HEK293 (cell line): ENCODE measurements around the gene ZNF503.

ENCODE experiments used
- CTCF ChIA-PET: fragments of 350-600 bp; formaldehyde crosslinking; extraction: SDS; loops from one replicate; lab custom pipeline; 2021; ENCODE audit warnings: antibody characterized with exemption; lab: Yijun Ruan, JAX
- POLR2A ChIA-PET: fragments of 300-600 bp; formaldehyde crosslinking; extraction: SDS; loops from one replicate; lab custom pipeline; 2020; ENCODE audit warnings: antibody characterized with exemption, inconsistent platforms; lab: Yijun Ruan, JAX
- H3K27ac ChIP-seq: fragments of 200-500 bp; sonication (Bioruptor generic); 2 replicates; pipeline ENCODE4 v1.5.1; 2014; ENCODE audit warnings: low read depth, low read length, control low read depth, inconsistent platforms; ENCODE audit errors: extremely low read depth
- H3K36me3 ChIP-seq, 2 experiments: fragments of 200-500 bp in 1 of 2; sonication (Bioruptor generic) in 1 of 2; 1 replicate in 1 of 2; 2 replicates in 1 of 2; pipeline ENCODE4 v1.5.1; 2014 to 2017; ENCODE audit warnings: inconsistent platforms in 2 of 2, low read length in 2 of 2; ENCODE audit not compliant: control insufficient read depth in 2 of 2, insufficient read depth in 1 of 2
- H3K4me1 ChIP-seq: fragments of 200-500 bp; sonication (Bioruptor generic); 2 replicates; pipeline ENCODE4 v1.5.1; 2014; ENCODE audit warnings: mild to moderate bottlenecking, low read length, inconsistent platforms; ENCODE audit not compliant: control insufficient read depth, insufficient read depth
- H3K4me3 ChIP-seq: 2 replicates; pipeline ENCODE4 v1.5.1; 2011; ENCODE audit warnings: low read depth, mild to moderate bottlenecking, control low read depth, low read length, moderate library complexity
- H3K9me3 ChIP-seq: fragments of 200-500 bp; sonication (Bioruptor generic); 2 replicates; pipeline ENCODE4 v1.5.1; 2014; ENCODE audit warnings: low read depth, low read length, inconsistent platforms; ENCODE audit not compliant: control insufficient read depth, insufficient read depth
- EGR2 ChIP-seq: fragments of 450-650 bp; formaldehyde crosslinking; IDR thresholded peaks from 2 replicates; pipeline ENCODE4 v1.5.1; 2016; ENCODE audit warnings: low read depth, missing biosample characterization, missing genetic modification characterization
- GLIS1 ChIP-seq: fragments of 450-650 bp; formaldehyde crosslinking; IDR thresholded peaks from 2 replicates; pipeline ENCODE4 v1.5.1; 2016; ENCODE audit warnings: missing biosample characterization, missing genetic modification characterization
- KLF16 ChIP-seq: fragments of 450-650 bp; formaldehyde crosslinking; IDR thresholded peaks from 2 replicates; pipeline ENCODE4 v1.5.1; 2017; ENCODE audit warnings: missing biosample characterization, missing genetic modification characterization
- SP7 ChIP-seq: fragments of 450-650 bp; formaldehyde crosslinking; IDR thresholded peaks from 2 replicates; pipeline ENCODE4 v1.5.1; 2016; ENCODE audit warnings: missing biosample characterization, missing genetic modification characterization
- ZEB2 ChIP-seq: fragments of 450-650 bp; formaldehyde crosslinking; IDR thresholded peaks from 2 replicates; pipeline ENCODE4 v1.5.1; 2016; ENCODE audit warnings: missing biosample characterization, missing genetic modification characterization
- ZNF146 ChIP-seq: fragments of 450-650 bp; formaldehyde crosslinking; IDR thresholded peaks from 2 replicates; pipeline ENCODE4 v1.5.1; 2016; ENCODE audit warnings: missing biosample characterization, missing genetic modification characterization
- ZNF16 ChIP-seq: fragments of 450-650 bp; formaldehyde crosslinking; IDR thresholded peaks from 2 replicates; pipeline ENCODE4 v1.5.1; 2016; ENCODE audit warnings: low read depth, missing biosample characterization, missing genetic modification characterization
- ZNF2 ChIP-seq: fragments of 450-650 bp; formaldehyde crosslinking; IDR thresholded peaks from 2 replicates; pipeline ENCODE4 v1.5.1; 2016; ENCODE audit warnings: missing biosample characterization, missing genetic modification characterization
- ZNF366 ChIP-seq: fragments of 450-650 bp; formaldehyde crosslinking; conservative IDR thresholded peaks from 2 replicates; pipeline ENCODE4 v1.5.1; 2016; ENCODE audit warnings: missing biosample characterization, missing genetic modification characterization
- ZNF394 ChIP-seq: fragments of 450-650 bp; formaldehyde crosslinking; IDR thresholded peaks from 2 replicates; pipeline ENCODE4 v1.5.1; 2016; ENCODE audit warnings: missing biosample characterization, missing genetic modification characterization, mild to moderate bottlenecking, moderate library complexity, borderline replicate concordance
- ZNF530 ChIP-seq: fragments of 450-650 bp; formaldehyde crosslinking; IDR thresholded peaks from 2 replicates; pipeline ENCODE4 v1.5.1; 2016; ENCODE audit warnings: low read depth, missing biosample characterization, missing genetic modification characterization
- ZNF600 ChIP-seq: fragments of 450-650 bp; formaldehyde crosslinking; IDR thresholded peaks from 2 replicates; pipeline ENCODE4 v1.5.1; 2016; ENCODE audit warnings: missing biosample characterization, missing genetic modification characterization
- ZNF670 ChIP-seq: fragments of 450-650 bp; formaldehyde crosslinking; IDR thresholded peaks from 2 replicates; pipeline ENCODE4 v1.5.1; 2016; ENCODE audit warnings: missing biosample characterization, missing genetic modification characterization, low read depth
- TF ChIP-seq, protein P1 (sequence below): fragments of 450-650 bp; formaldehyde crosslinking; IDR thresholded peaks from 2 replicates; pipeline ENCODE4 v1.5.1; 2016; ENCODE audit warnings: missing biosample characterization, missing genetic modification characterization
- TF ChIP-seq, protein P2 (sequence below): fragments of 450-650 bp; formaldehyde crosslinking; IDR thresholded peaks from 2 replicates; pipeline ENCODE4 v1.5.1; 2016; ENCODE audit warnings: missing biosample characterization, missing genetic modification characterization, borderline replicate concordance
- TF ChIP-seq, protein P3 (sequence below): fragments of 450-650 bp; formaldehyde crosslinking; IDR thresholded peaks from 2 replicates; pipeline ENCODE4 v1.5.1; 2016; ENCODE audit warnings: missing biosample characterization, missing genetic modification characterization
- TF ChIP-seq, protein P4 (sequence below): fragments of 450-650 bp; formaldehyde crosslinking; IDR thresholded peaks from 2 replicates; pipeline ENCODE4 v1.5.1; 2017; ENCODE audit warnings: missing biosample characterization, missing genetic modification characterization
- TF ChIP-seq, protein P5 (sequence below): fragments of 450-650 bp; formaldehyde crosslinking; optimal IDR thresholded peaks from 2 replicates; pipeline ENCODE3; 2016; ENCODE audit warnings: missing biosample characterization, mild to moderate bottlenecking, missing genetic modification characterization

ZNF503 gene

DNA sequence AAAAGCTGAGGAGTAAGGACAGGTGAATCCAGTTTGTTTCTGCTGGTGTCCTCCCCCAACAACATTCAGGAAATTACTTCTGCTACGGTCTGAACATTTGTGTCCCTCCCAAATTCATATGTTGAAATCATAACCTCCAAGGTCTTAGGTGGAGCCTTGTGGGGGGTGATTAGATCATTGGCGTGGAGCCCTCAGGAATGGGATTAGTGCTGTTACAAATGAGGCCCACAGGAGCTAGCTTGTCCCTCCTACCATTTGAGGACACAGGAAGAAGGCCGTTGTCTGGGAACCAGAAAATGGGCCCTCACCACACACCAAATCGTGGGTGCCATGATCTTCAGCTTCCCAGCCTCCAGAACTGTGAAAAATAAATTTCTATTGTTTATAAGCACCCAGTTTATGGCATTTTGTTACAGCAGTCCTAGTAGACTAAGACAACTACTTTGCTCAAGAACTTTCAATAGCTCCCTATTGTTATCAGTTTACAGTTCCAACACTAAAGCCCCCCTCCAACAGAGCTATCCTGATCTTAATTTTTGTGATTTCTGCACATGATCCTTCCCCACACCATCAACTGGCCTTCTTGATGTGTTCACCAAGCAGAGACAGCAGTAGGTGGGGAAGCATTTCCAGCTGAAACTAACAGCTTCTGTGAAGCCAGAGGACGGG, 27.7 kb upstream of the ZNF503 start:
- peak overlapping the region; percentile 67 for H3K27ac ChIP-seq
- no peaks in the 10 kb centered on the region for H3K36me3 ChIP-seq
- ChIA-PET POLR2A (interaction anchor here (1.4 to 4.2 kb wide), 2 partner anchors 27 to 29 kb away, joined by 3 to 15 read pairs; partner anchors contain the start of gene ZNF503), CTCF (interaction anchor here (0.5 to 1.7 kb wide), 3 partner anchors 8 to 176 kb away, joined by 3 to 4 read pairs (median 3); no protein-coding TSS in a partner anchor)
- no peak overlapping the region for H3K4me3 ChIP-seq
- no peaks in the 10 kb centered on the region for H3K9me3 ChIP-seq
- peaks cover 24% of the 10 kb centered on the region; the same call in 1 of the 2 replicates for H3K4me1 ChIP-seq
- TF ChIP-seq ZNF670 (no peak), SP7 (tag by site-specific recombination) (peak; percentile 51), ZNF394 (tag by site-specific recombination) (peak; percentile 39; the same call in 1 of the 2 replicates), ZNF600 (tag by site-specific recombination) (0 out of 2 replicates have a peak, but pooled peaks have one; percentile 13), ZNF2 (tag by site-specific recombination) (no peak; the same call in 1 of the 2 replicates), KLF16 (tag by site-specific recombination) (no peak), ZEB2 (tag by site-specific recombination) (0 out of 2 replicates have a peak, but pooled peaks have one; percentile 9), ZNF530 (no peak), ZNF146 (tag by site-specific recombination) (no peak), EGR2 (tag by site-specific recombination) (no peak), GLIS1 (tag by site-specific recombination) (peak; percentile 95), ZNF366 (tag by site-specific recombination) (0 out of 2 replicates have a peak, but pooled peaks have one; percentile 13), ZNF16 (peak; percentile 91)
- TF ChIP-seq, protein P1, sequence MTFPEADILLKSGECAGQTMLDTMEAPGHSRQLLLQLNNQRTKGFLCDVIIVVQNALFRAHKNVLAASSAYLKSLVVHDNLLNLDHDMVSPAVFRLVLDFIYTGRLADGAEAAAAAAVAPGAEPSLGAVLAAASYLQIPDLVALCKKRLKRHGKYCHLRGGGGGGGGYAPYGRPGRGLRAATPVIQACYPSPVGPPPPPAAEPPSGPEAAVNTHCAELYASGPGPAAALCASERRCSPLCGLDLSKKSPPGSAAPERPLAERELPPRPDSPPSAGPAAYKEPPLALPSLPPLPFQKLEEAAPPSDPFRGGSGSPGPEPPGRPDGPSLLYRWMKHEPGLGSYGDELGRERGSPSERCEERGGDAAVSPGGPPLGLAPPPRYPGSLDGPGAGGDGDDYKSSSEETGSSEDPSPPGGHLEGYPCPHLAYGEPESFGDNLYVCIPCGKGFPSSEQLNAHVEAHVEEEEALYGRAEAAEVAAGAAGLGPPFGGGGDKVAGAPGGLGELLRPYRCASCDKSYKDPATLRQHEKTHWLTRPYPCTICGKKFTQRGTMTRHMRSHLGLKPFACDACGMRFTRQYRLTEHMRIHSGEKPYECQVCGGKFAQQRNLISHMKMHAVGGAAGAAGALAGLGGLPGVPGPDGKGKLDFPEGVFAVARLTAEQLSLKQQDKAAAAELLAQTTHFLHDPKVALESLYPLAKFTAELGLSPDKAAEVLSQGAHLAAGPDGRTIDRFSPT (tag by site-specific recombination) = no peak
- TF ChIP-seq, protein P2, sequence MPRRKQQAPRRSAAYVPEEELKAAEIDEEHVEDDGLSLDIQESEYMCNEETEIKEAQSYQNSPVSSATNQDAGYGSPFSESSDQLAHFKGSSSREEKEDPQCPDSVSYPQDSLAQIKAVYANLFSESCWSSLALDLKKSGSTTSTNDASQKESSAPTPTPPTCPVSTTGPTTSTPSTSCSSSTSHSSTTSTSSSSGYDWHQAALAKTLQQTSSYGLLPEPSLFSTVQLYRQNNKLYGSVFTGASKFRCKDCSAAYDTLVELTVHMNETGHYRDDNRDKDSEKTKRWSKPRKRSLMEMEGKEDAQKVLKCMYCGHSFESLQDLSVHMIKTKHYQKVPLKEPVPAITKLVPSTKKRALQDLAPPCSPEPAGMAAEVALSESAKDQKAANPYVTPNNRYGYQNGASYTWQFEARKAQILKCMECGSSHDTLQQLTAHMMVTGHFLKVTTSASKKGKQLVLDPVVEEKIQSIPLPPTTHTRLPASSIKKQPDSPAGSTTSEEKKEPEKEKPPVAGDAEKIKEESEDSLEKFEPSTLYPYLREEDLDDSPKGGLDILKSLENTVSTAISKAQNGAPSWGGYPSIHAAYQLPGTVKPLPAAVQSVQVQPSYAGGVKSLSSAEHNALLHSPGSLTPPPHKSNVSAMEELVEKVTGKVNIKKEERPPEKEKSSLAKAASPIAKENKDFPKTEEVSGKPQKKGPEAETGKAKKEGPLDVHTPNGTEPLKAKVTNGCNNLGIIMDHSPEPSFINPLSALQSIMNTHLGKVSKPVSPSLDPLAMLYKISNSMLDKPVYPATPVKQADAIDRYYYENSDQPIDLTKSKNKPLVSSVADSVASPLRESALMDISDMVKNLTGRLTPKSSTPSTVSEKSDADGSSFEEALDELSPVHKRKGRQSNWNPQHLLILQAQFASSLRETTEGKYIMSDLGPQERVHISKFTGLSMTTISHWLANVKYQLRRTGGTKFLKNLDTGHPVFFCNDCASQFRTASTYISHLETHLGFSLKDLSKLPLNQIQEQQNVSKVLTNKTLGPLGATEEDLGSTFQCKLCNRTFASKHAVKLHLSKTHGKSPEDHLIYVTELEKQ = no peak
- TF ChIP-seq, protein P3, sequence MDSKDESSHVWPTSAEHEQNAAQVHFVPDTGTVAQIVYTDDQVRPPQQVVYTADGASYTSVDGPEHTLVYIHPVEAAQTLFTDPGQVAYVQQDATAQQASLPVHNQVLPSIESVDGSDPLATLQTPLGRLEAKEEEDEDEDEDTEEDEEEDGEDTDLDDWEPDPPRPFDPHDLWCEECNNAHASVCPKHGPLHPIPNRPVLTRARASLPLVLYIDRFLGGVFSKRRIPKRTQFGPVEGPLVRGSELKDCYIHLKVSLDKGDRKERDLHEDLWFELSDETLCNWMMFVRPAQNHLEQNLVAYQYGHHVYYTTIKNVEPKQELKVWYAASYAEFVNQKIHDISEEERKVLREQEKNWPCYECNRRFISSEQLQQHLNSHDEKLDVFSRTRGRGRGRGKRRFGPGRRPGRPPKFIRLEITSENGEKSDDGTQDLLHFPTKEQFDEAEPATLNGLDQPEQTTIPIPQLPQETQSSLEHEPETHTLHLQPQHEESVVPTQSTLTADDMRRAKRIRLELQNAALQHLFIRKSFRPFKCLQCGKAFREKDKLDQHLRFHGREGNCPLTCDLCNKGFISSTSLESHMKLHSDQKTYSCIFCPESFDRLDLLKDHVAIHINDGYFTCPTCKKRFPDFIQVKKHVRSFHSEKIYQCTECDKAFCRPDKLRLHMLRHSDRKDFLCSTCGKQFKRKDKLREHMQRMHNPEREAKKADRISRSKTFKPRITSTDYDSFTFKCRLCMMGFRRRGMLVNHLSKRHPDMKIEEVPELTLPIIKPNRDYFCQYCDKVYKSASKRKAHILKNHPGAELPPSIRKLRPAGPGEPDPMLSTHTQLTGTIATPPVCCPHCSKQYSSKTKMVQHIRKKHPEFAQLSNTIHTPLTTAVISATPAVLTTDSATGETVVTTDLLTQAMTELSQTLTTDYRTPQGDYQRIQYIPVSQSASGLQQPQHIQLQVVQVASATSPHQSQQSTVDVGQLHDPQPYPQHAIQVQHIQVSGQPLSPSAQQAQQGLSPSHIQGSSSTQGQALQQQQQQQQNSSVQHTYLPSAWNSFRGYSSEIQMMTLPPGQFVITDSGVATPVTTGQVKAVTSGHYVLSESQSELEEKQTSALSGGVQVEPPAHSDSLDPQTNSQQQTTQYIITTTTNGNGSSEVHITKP (tag by site-specific recombination) = peak; percentile 45; the same call in 1 of the 2 replicates
- TF ChIP-seq, protein P4, sequence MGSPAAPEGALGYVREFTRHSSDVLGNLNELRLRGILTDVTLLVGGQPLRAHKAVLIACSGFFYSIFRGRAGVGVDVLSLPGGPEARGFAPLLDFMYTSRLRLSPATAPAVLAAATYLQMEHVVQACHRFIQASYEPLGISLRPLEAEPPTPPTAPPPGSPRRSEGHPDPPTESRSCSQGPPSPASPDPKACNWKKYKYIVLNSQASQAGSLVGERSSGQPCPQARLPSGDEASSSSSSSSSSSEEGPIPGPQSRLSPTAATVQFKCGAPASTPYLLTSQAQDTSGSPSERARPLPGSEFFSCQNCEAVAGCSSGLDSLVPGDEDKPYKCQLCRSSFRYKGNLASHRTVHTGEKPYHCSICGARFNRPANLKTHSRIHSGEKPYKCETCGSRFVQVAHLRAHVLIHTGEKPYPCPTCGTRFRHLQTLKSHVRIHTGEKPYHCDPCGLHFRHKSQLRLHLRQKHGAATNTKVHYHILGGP = no peak
- TF ChIP-seq, protein P5, sequence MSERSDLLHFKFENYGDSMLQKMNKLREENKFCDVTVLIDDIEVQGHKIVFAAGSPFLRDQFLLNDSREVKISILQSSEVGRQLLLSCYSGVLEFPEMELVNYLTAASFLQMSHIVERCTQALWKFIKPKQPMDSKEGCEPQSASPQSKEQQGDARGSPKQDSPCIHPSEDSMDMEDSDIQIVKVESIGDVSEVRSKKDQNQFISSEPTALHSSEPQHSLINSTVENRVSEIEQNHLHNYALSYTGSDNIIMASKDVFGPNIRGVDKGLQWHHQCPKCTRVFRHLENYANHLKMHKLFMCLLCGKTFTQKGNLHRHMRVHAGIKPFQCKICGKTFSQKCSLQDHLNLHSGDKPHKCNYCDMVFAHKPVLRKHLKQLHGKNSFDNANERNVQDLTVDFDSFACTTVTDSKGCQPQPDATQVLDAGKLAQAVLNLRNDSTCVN (tag by site-specific recombination) = no peak
